Psoas muscle (tissue), 8 donors: Measurements from ENCODE around the gene DPY19L2. TPM values are rescaled to one million over a fixed set of nuclear protein-coding genes. Genes with fewer than 3 reads are reported as not detected.
"Not testable (repeated sequence)": the region's sequence is repeated elsewhere in the genome, so short reads cannot be mapped to it uniquely, and the experiment has no call there.

ENCODE experiments used
- ATAC-seq, 4 donors: fragments of 200-7000 bp; cut with Tn5 transposase; one replicate each; pipeline ENCODE4 v1.9.1; 2020; ENCODE audit warnings: moderate library complexity in 3 of 4, mild to moderate bottlenecking in 2 of 4
- DNase-seq, 2 donors: peaks; one replicate each; pipeline ENCODE4 v3.0.0-alpha.2; 2020
- H3K27ac ChIP-seq: fragments of 200-600 bp; one replicate; pipeline ENCODE4 v1.8.0; 2022
- H3K27me3 ChIP-seq, 3 donors: fragments of 200-600 bp in 1 of 3; one replicate each; pipeline versions ENCODE4 v1.6.1 to v1.8.0; 2013 to 2022; ENCODE audit warnings: low read length in 2 of 3, mild to moderate bottlenecking in 2 of 3, moderate library complexity in 1 of 3; ENCODE audit not compliant: insufficient read depth in 3 of 3
- H3K36me3 ChIP-seq, 2 donors: fragments of 200-600 bp in 1 of 2; one replicate each; pipeline versions ENCODE4 v1.6.1 to v1.8.0; 2013 to 2022; ENCODE audit warnings: low read depth in 1 of 2, mild to moderate bottlenecking in 1 of 2, moderate library complexity in 1 of 2; ENCODE audit not compliant: insufficient read depth in 1 of 2
- H3K4me1 ChIP-seq: fragments of 200-600 bp; one replicate; pipeline ENCODE4 v1.8.0; 2022
- H3K4me3 ChIP-seq: fragments of 200-600 bp; one replicate; pipeline ENCODE4 v1.8.0; 2022; ENCODE audit warnings: mild to moderate bottlenecking
- H3K9me3 ChIP-seq: fragments of 200-600 bp; one replicate; pipeline ENCODE4 v1.8.0; 2022
- CTCF ChIP-seq: fragments of 200-600 bp; IDR thresholded peaks from one replicate; pipeline ENCODE4 v1.8.0; 2022; ENCODE audit warnings: antibody characterized with exemption
- WGBS, 3 donors: extraction: QIAGEN DNeasy Blood & Tissue Kit; methylation state at CpG; one replicate each; pipeline versions ENCODE4 v1.1.6 to v1.1.7; 2013; 5-methylcytosine and 5-hydroxymethylcytosine counted together
- intact Hi-C, 2 donors: fragments of 100-400 bp; cut with DNase I; formaldehyde crosslinking; loops; one replicate each; pipeline versions ENCODE4 v1.11.0 to v1.14.2; 2022
- long read RNA-seq, 2 donors: library from polyadenylated mRNA; unstranded; transcript quantifications; one replicate each; pipeline ENCODE4 v2.0.0, GENCODE V29; 2021
- polyA plus RNA-seq, 3 donors: library from polyadenylated mRNA; stranded (reverse); fragments of 200-250 nt; gene quantifications; one replicate each; pipeline ENCODE4 v1.2.3, GENCODE V29; 2013
- total RNA-seq, 4 donors: library from RNA; stranded (reverse); fragmentation: NEBNext Ultra II Directional in 2 of 4; extraction: Animal tissue kit (Norgen Biotek cat#: 25700) in 2 of 4; gene quantifications; one replicate each; pipeline versions ENCODE4 v1.2.1 to v1.2.4, GENCODE V29; 2021 to 2023
- donor health status: healthy with polysubstance abuse.
- donor health status: DM: no; HTN: no; CAD: no; lungs with moderate emphysema.
- donor health status: Bipolar disorder and iron deficiency.
- donor health status: healthy.
- donor health status: DM: yes; HTN: yes; CAD: no.
- donor health status: DM: no; HTN: no; CAD: no.
- donor health status: DM: no; HTN: no; CAD: no.
- donor health status: DM: yes; HTN: yes; CAD: no.

DPY19L2 gene
- total RNA-seq (1 to 10 TPM in 1 of 4 donors, under 1 TPM in 3; 0.32 to 2.0 (median 0.50) TPM), polyA plus RNA-seq (under 1 TPM; 0.36 to 0.70 (median 0.59) TPM)
- long read RNA-seq, donor 1: 0 reads
- long read RNA-seq, donor 2, partial matches to known transcripts: 1 of 1 reads
- long read RNA-seq, donor 2, other reads (novel, unspliced or antisense): 0 of 1 reads

- intact Hi-C loops: loop anchor here in 1 of 2 donors (10.0 kb wide), 1 partner anchor 137 kb away; no protein-coding TSS in a partner anchor
These were observed at the start of gene DPY19L2 for GRCh38 chr12:63668028-63668799. TSS of gene DPY19L2 (minus strand) at chr12:63668493. CDS start at chr12:63668393, 100 bp downstream.

GRCh38 chr12:63716891-63717290 lies 48.6 kb upstream of the DPY19L2 start:
- ATAC-seq, H3K4me1 ChIP-seq, H3K27me3 ChIP-seq, H3K27ac ChIP-seq, intact Hi-C loops, H3K9me3 ChIP-seq, H3K4me3 ChIP-seq, DNase-seq, H3K36me3 ChIP-seq: not testable (repeated sequence)
- 84 to 92% (median 86%) methylated on average over 4 of the region's 4 CpGs for WGBS, 3 donors

More at GRCh38 chr12:63668028-63668799, at the start of gene DPY19L2:
- Histone ChIP-seq H3K9me3 (no peaks in the 10 kb centered on the region), H3K27me3 (no peaks in the 10 kb centered on the region), H3K4me3 (peak within 1 kb of the TSS; percentile 66), H3K36me3 (no peaks in the 10 kb centered on the region), H3K4me1 (no peaks in the 10 kb centered on the region), H3K27ac (peak within 1 kb of the TSS; percentile 10)
- 0 to 1% (median 1%) methylated on average over 44 to 56 of the region's 56 CpGs for WGBS, 3 donors
- DNase-seq (peak; percentile 54 to 79), ATAC-seq (peak; percentile 39 to 90 (median 77))
- no peak for TF ChIP-seq CTCF

- H3K27me3 ChIP-seq, H3K27ac ChIP-seq, H3K4me1 ChIP-seq, H3K9me3 ChIP-seq, H3K4me3 ChIP-seq, H3K36me3 ChIP-seq, DNase-seq, ATAC-seq, intact Hi-C loops: not testable (repeated sequence)
- 50 to 76% (median 63%) methylated on average over 3 of the region's 3 CpGs for WGBS, 3 donors
These were observed 46.9 kb upstream of the DPY19L2 start for GRCh38 chr12:63715107-63715625.

GRCh38 chr12:63714409-63714808 lies 46.1 kb upstream of the DPY19L2 start:
- H3K27me3 ChIP-seq, H3K4me3 ChIP-seq, DNase-seq, ATAC-seq, H3K27ac ChIP-seq, H3K9me3 ChIP-seq, H3K4me1 ChIP-seq, intact Hi-C loops, H3K36me3 ChIP-seq: not testable (repeated sequence)
- 82 to 88% (median 85%) methylated on average over 1 of the region's 1 CpG for WGBS, 3 donors

- ATAC-seq, H3K36me3 ChIP-seq, intact Hi-C loops, H3K4me1 ChIP-seq, H3K9me3 ChIP-seq, H3K27me3 ChIP-seq, H3K27ac ChIP-seq, DNase-seq, H3K4me3 ChIP-seq: not testable (repeated sequence)
- WGBS, 3 donors: 56 to 63% (median 60%) methylated on average over 2 of the region's 2 CpGs
These were observed 45.4 kb upstream of the DPY19L2 start for GRCh38 chr12:63713681-63714075.

GRCh38 chr12:63712979-63713680 lies 44.8 kb upstream of the DPY19L2 start:
- ATAC-seq: not testable (repeated sequence)
- WGBS, 3 donors: 57 to 100% (median 71%) methylated on average over 1 of the region's 1 CpG

GRCh38 chr12:63712376-63712974 lies 44.2 kb upstream of the DPY19L2 start:
- H3K9me3 ChIP-seq, ATAC-seq, DNase-seq, H3K27me3 ChIP-seq, H3K4me1 ChIP-seq, H3K36me3 ChIP-seq, H3K27ac ChIP-seq, H3K4me3 ChIP-seq, intact Hi-C loops: not testable (repeated sequence)
- WGBS, 3 donors: 77 to 84% (median 79%) methylated on average over 2 of the region's 2 CpGs

More at GRCh38 chr12:63712979-63713680, 44.8 kb upstream of the DPY19L2 start:
- intact Hi-C loops, H3K27ac ChIP-seq, H3K36me3 ChIP-seq, H3K27me3 ChIP-seq, DNase-seq, H3K4me3 ChIP-seq, H3K4me1 ChIP-seq, H3K9me3 ChIP-seq: not testable (repeated sequence)

- intact Hi-C loops, DNase-seq, H3K36me3 ChIP-seq, H3K27me3 ChIP-seq, H3K4me1 ChIP-seq, H3K4me3 ChIP-seq, ATAC-seq, H3K27ac ChIP-seq, H3K9me3 ChIP-seq: not testable (repeated sequence)
- 88 to 93% (median 91%) methylated on average over 2 of the region's 2 CpGs for WGBS, 3 donors
These were observed 43.0 kb upstream of the DPY19L2 start for GRCh38 chr12:63711339-63711738.
